Effector memory CD4-positive, alpha-beta T cell (primary cell): Measurements from ENCODE around the gene RAD9A.
A peak's percentile ranks its signal among the peaks of the same experiment; 100 is the strongest.
"Not testable (repeated sequence)": the region's sequence is repeated elsewhere in the genome, so short reads cannot be mapped to it uniquely, and the experiment has no call there.

Source experiments
- DNase-seq, 3 donors: peaks; one replicate each; pipeline ENCODE4 v3.0.0-alpha.2; 2020
- H3K27ac ChIP-seq: 2 replicates; pipeline ENCODE4 v1.7.0; 2013; ENCODE audit warnings: mild to moderate bottlenecking, low read length, moderate library complexity; ENCODE audit not compliant: insufficient read depth, poor library complexity, severe bottlenecking
- H3K27me3 ChIP-seq: replicated peaks from 2 replicates; pipeline ENCODE4 v1.7.0; 2013; ENCODE audit warnings: mild to moderate bottlenecking, low read length; ENCODE audit not compliant: insufficient read depth, control insufficient read depth, poor library complexity, severe bottlenecking
- H3K36me3 ChIP-seq: 2 replicates; pipeline ENCODE4 v1.7.0; 2013; ENCODE audit warnings: mild to moderate bottlenecking, low read length, moderate library complexity; ENCODE audit not compliant: control insufficient read depth, insufficient read depth
- H3K4me1 ChIP-seq: 2 replicates; pipeline ENCODE4 v1.7.0; 2013; ENCODE audit warnings: low read length, mild to moderate bottlenecking; ENCODE audit not compliant: control insufficient read depth, insufficient read depth, poor library complexity, severe bottlenecking
- H3K4me3 ChIP-seq: 2 replicates; pipeline ENCODE4 v1.7.0; 2013; ENCODE audit warnings: low read length, low read depth, mild to moderate bottlenecking; ENCODE audit not compliant: insufficient read depth, poor library complexity, severe bottlenecking
- H3K9me3 ChIP-seq: 2 replicates; pipeline ENCODE4 v1.7.0; 2013; ENCODE audit warnings: mild to moderate bottlenecking, low read length, moderate library complexity; ENCODE audit not compliant: control insufficient read depth

The RAD9A gene

DNA sequence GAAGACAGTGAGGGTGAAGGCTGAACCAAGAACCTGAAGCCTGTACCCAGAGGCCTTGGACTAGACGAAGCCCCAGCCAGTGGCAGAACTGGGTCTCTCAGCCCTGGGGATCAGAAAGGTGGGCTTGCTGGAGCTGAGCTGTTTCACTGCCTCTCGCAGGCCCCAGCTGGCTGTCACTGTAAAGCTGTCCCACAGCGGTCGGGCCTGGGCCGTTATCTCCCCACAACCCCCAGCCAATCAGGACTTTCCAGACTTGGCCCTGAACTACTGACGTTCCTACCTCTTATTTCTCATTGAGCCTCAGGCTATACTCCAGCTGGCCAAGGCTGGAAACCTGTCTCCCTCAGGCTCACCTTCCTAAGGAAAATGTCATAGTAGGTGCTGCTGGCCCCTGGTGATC lies 5.8 kb downstream of the RAD9A start:
- Histone ChIP-seq H3K36me3 (peaks cover 37% of the 10 kb centered on the region), H3K4me1 (peaks cover 55% of the 10 kb centered on the region), H3K9me3 (no peaks in the 10 kb centered on the region), H3K27me3 (no peaks in the 10 kb centered on the region), H3K4me3 (no peak overlapping the region), H3K27ac (peak overlapping the region; percentile 69)
- no peak for DNase-seq

DNA sequence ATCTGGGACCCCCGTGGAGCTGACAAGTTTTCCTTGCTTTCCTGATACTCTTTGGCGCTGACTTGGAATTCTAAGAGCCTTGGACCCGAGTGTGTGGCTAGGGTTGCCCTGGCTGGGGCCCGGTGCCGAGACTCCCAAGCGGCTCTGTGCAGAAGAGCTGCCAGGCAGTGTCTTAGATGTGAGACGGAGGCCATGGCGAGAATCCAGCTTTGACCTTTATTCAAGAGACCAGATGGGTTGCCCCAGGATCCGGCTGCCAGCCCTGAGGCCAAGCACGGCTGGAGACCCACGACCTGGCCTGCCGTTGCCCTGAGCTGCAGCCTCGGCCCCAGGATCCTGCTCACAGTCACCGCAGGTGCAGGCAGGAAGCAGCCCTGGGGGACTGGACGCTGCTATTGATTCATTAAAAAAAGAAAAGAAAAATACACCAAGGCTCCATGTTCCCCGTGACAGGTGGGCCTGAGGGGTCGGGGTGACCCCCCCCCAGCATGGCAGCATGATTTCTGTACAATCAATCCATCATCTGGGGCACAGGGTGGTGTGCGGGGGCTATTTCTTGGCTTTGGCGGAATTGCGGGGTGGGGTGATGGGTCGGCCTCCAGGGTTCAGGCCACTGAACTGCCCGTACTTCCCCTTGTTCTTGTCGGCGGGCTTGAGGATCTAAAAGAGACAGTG lies 6.3 kb downstream of the RAD9A start:
- H3K27me3 ChIP-seq: no peaks in the 10 kb centered on the region
- H3K27ac ChIP-seq: peak overlapping the region; percentile 69
- no peak for DNase-seq
- H3K36me3 ChIP-seq: peaks cover 37% of the 10 kb centered on the region
- H3K4me1 ChIP-seq: peaks cover 58% of the 10 kb centered on the region
- no peaks in the 10 kb centered on the region for H3K9me3 ChIP-seq
- H3K4me3 ChIP-seq: no peak overlapping the region

DNA sequence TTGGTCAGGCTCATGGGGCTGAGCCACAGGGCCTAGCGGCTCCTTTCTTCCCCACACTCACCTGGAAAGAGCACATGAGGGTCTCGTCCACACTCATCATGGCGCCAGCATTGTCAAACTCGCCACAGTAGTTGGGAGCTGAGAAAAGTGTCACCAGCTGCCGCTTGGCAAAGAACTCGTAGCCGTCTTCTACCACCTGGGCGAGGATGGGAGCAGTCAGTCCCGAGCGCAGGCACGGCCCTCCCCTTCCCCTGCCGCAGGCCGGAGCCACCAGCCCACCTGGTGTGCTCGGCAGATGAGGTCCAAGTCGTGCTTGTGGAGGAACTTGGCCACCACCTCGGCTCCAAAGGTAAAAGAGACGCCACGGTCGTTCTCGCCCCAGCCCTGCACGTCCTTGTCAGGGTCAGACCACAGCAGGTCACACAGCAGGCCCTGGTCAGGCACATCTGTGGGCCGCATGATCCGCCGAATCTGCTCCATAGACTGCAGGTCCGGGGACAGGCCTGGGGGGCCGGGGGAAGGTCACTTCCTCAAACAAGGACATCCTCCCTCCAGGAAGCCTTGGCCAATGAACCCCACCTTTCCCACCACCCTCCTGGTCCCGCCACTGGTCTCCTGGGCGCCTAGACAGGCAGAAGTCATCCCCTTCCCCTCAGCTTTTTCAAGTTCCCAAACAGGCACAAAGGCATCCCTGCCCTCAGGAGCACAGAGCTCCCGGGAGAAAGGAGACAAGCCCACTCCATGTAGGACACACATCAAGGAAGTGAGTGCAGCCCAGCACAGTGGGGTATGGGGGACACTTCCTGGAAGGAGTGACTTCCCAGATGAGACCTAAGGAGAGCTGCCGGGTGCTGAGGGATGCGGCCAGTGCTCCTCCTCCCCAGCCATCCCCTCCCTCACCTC lies 7.1 kb downstream of the RAD9A start:
- H3K4me3 ChIP-seq: no peak overlapping the region

DNA sequence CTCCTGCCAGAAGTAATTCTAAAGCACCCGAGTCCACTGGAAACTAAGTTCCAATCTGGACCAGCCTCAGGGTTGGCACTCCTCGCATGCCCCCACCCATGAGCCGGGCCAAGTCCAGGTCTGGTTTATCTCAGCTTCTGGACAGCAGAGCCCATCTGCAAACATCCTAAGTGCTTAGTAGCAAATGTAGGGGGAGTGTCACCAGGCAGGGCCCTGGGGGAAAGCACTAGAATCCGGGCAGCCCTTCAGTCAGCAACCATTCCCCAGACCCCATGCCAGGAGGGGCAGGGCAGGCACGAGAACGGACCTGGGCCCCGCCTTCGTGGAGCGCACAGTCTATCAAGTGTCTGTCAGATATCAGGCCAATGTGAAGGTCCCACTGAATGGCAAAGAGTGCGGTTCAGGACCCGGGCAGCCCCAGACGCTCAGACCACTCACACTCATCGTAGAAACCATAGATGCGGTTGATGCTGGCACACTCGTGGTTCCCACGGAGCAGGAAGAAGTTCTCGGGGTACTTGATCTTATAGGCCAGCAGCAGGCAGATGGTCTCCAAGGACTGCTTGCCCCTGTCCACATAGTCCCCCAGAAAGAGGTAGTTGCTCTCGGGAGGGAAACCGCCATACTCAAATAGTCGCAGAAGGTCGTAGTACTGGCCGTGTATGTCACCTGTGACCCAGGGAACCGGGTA lies 8.6 kb downstream of the RAD9A start:
- peak overlapping the region; percentile 77 for H3K27ac ChIP-seq
- peaks cover 31% of the 10 kb centered on the region for H3K36me3 ChIP-seq
- DNase-seq: no peak
- H3K27me3 ChIP-seq: no peaks in the 10 kb centered on the region
- H3K4me1 ChIP-seq: peaks cover 73% of the 10 kb centered on the region
- no peaks in the 10 kb centered on the region for H3K9me3 ChIP-seq
- peak overlapping the region; percentile 82 for H3K4me3 ChIP-seq

More for the DNA sequence above, 7.1 kb downstream of the RAD9A start:
- peaks cover 31% of the 10 kb centered on the region for H3K36me3 ChIP-seq
- peaks cover 63% of the 10 kb centered on the region for H3K4me1 ChIP-seq
- no peak overlapping the region for H3K27ac ChIP-seq
- no peak for DNase-seq
- no peaks in the 10 kb centered on the region for H3K9me3 ChIP-seq
- no peaks in the 10 kb centered on the region for H3K27me3 ChIP-seq

DNA sequence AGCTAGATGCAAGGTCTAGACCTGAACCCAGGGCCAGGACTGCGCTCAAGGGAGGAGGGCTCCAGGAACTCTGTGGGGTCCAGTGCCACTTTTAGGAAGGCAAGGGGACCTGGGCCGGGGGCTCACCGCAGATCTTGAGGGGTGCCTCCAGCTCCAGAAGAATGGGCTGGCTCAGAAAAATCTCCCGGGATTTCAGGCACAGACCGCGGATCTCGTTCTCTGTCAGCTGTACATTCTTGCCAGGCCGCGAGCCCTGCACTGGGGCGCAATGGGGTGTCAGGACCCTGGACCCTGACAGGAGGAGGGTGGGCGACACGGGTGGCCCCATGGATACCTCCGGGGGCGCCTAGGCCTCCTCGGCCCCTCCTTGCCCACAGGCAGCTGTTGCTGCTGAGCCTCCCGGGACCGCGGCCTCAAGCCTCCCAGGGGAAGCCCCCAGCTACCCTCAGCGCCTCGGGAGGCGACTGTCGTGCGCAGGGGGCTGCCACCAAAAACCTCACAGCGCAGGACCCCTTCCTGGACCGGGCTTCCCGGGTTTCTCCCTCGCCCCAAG lies 9.2 kb downstream of the RAD9A start:
- H3K4me3 ChIP-seq: peak overlapping the region; percentile 82
- H3K9me3 ChIP-seq: no peaks in the 10 kb centered on the region
- no peak for DNase-seq
- H3K4me1 ChIP-seq: peaks cover 79% of the 10 kb centered on the region
- H3K27ac ChIP-seq: peak overlapping the region; percentile 77
- H3K36me3 ChIP-seq: peaks cover 38% of the 10 kb centered on the region
- no peaks in the 10 kb centered on the region for H3K27me3 ChIP-seq

DNA sequence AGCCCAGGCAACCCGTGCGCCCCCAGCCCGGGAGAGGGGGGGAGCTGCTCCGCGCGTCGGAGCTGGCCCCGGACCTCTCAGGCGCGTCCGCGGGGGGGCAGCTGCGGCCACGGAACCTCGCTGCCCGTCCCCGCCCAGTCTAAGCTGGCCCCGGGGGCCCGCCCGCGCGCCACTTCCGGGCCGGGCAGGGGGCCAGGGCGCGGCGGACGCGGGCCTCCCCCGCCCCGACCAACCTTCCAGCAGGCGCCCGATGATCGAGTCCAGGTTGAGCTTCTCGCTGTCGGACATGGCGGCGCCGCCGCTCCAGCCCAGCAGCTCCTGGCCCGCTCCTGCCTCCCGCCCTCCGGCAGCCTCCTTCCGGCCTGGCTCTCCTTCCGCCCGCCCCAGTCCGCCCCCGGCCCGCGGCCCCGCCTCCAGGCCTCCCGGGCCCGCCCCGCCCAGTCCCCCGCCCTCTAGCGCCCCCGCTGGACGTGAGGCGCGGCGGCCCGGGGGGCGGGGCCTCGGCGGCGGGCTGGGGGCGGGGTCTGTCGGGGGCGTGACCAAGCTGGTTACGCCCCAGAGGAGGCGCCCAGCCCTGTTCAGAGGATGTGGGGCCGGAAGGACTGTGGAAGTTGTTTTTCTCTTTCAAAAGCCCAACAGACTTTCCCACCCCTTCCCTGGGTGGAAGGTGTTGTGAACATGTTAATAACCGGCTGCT lies 9.9 kb downstream of the RAD9A start, which contains the start of gene PPP1CA:
TSS of gene PPP1CA (minus strand) at position 364 of the 697 bp plus-strand sequence. CDS start at position 288, 76 bp downstream.
- Histone ChIP-seq H3K27me3 (no peaks in the 10 kb centered on the region), H3K36me3 (peaks cover 36% of the 10 kb centered on the region), H3K9me3 (no peaks in the 10 kb centered on the region), H3K27ac (peak within 1 kb of the TSS; percentile 77), H3K4me3 (peak within 1 kb of the TSS; percentile 82), H3K4me1 (peaks cover 80% of the 10 kb centered on the region)
- peak; percentile 87 to 91 (median 87) for DNase-seq

DNA sequence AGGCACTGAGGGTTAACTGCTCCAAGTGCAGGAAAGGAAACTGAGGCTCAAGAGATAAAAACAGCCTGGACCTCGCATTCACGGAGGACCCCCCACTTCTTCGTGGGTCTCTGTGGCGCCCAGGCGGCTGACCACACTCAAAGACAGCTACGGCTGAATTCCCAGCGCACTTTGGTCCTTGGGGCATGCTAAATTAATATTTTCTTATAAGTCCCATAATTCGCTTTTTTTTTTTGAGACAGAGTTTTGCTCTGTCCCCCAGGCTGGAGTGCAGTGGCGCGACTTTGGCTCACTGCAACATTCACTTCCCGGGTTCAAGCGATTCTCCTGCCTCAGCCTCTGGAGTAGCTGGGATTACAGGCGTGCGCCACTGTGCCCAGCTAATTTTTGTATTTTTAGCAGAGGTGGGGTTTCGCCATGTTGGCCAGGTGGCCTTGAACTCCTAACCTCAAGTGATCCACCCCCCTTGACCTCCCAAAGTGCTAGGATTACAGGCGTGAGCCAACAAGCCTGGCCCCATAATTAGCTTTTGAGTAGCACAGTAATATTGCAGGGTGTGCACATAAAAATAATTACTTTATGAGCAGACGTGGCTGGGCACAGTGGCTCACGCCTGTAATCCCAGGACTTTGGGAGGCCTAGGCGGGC lies 10.5 kb downstream of the RAD9A start:
- Histone ChIP-seq H3K27ac (peak overlapping the region; percentile 75), H3K4me3 (peak overlapping the region; percentile 54), H3K4me1 (peaks cover 80% of the 10 kb centered on the region), H3K36me3 (peaks cover 39% of the 10 kb centered on the region)
- not testable (repeated sequence) for H3K9me3 ChIP-seq, DNase-seq, H3K27me3 ChIP-seq

DNA sequence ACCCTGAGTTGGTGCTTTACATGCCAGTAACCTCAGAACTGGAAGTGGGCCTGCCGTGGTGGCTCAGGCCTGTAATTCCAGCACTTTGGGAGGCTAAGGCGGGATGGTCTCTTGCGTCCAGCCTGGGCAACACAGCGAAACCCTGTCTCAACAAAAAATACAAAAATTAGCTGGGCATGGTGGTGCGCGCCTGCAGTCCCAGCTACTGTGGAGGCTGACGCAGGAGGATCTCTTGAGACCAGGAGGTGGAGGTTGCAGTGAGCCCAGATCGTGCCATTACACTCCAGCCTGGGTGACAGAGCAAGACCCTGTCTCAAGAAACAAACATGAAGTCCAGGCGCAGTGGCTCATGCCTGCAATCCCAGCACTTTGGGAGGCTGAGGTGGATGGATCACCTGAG lies 11.3 kb downstream of the RAD9A start:
- not testable (repeated sequence) for H3K9me3 ChIP-seq, H3K27me3 ChIP-seq, DNase-seq
- peak overlapping the region; percentile 85 for H3K27ac ChIP-seq
- H3K4me1 ChIP-seq: peaks cover 80% of the 10 kb centered on the region
- H3K4me3 ChIP-seq: peak overlapping the region; percentile 82
- peaks cover 33% of the 10 kb centered on the region for H3K36me3 ChIP-seq
